ENCODE data around the gene TIGD4.

Gene TIGD4

DNA sequence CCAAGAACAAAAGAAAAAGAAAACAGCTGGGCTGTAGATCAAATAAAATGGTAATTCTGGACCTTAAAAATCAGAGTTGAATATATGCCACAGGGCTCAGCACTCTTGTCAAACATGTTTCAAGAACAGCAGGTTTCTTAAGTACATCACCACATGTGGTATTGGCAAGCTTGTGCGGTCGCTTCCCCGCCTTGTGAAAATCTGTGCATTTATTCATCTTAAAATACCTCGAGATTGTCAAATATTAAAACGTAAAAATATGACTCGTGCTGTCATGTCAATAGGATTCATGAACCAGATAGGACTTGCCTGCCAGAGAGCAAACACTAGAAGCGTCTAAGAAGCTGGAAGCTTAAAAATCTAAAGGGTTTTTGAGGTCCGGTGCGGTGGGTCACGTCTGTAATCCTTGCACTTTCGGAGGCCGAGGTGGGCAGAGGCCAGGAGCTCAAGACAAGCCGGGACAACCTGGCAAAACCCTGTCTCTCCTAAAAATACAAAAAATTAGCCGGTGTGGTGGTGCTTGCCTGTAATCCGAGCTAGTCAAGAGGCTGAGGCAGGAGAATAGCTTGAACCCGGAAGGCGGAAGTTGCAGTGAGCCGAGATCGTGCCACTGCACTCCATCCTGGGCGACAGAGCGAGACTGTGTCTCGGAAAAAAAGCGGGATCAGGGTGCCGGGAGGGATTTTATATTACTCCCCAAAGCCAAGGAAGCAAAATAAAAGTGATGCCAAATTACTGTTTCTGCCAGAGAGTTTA, 59.6 kb downstream of the TIGD4 start:
- DNase-seq: no peak
